Vagina (tissue), 2 donors: ENCODE data around the gene BAZ2B. TPM values are rescaled to one million over a fixed set of nuclear protein-coding genes. Genes with fewer than 3 reads are reported as not detected.

ENCODE experiments used
- DNase-seq, 2 donors: peaks; one replicate each; pipeline ENCODE4 v3.0.0-alpha.2; 2017; ENCODE audit errors: extremely low spot score in 2 of 2
- H3K27ac ChIP-seq: fragments of 200-600 bp; sonication (generic); one replicate; pipeline ENCODE4 v1.5.1; 2019
- H3K27me3 ChIP-seq: fragments of 200-600 bp; sonication (generic); one replicate; pipeline ENCODE4 v1.5.1; 2019
- H3K36me3 ChIP-seq, 2 donors: fragments of 200-600 bp; sonication (generic); one replicate each; pipeline ENCODE4 v1.5.1; 2017 to 2019
- H3K4me1 ChIP-seq: fragments of 200-600 bp; sonication (generic); one replicate; pipeline ENCODE4 v1.5.1; 2019
- H3K4me3 ChIP-seq, 2 donors: fragments of 200-600 bp; sonication (generic); 1 replicate in 1 of 2; 2 replicates in 1 of 2; pipeline ENCODE4 v1.5.1; 2016 to 2019
- H3K9me3 ChIP-seq: fragments of 200-600 bp; sonication (generic); one replicate; pipeline ENCODE4 v1.5.1; 2019
- POLR2A ChIP-seq, 2 donors: fragments of 450-650 bp; IDR thresholded peaks; one replicate each; pipeline ENCODE4 v1.6.1; 2017; ENCODE audit warnings: antibody characterized with exemption in 2 of 2, mild to moderate bottlenecking in 2 of 2, moderate library complexity in 2 of 2
- POLR2AphosphoS5 ChIP-seq, 2 donors: sonication (generic); formaldehyde crosslinking; IDR thresholded peaks; one replicate each; pipeline ENCODE4 v1.9.0; 2017; ENCODE audit warnings: antibody characterized with exemption in 2 of 2, mild to moderate bottlenecking in 2 of 2, low read depth in 1 of 2; ENCODE audit not compliant: insufficient read depth in 1 of 2
- intact Hi-C: fragments of 100-400 bp; cut with DNase I; formaldehyde crosslinking; loops from one replicate; pipeline ENCODE4 v1.15.1; 2023
- total RNA-seq: library from RNA; depleted of rRNA; stranded (reverse); fragments of >200 nt; gene quantifications from one replicate; pipeline ENCODE4 v1.2.3, GENCODE V29; 2016
- TF ChIP-seq, protein P1 (sequence below), 3 experiments: fragments of 450-650 bp in 2 of 3; fragments of 200-600 bp in 1 of 3; sonication (generic) in 1 of 3; IDR thresholded peaks; one replicate each; pipeline ENCODE4 v1.5.1; 2017 to 2019; ENCODE audit warnings: antibody characterized with exemption in 3 of 3, mild to moderate bottlenecking in 2 of 3, moderate library complexity in 2 of 3

BAZ2B gene
- total RNA-seq, 1 donor from 2014 or later: 90.6 TPM

DNA sequence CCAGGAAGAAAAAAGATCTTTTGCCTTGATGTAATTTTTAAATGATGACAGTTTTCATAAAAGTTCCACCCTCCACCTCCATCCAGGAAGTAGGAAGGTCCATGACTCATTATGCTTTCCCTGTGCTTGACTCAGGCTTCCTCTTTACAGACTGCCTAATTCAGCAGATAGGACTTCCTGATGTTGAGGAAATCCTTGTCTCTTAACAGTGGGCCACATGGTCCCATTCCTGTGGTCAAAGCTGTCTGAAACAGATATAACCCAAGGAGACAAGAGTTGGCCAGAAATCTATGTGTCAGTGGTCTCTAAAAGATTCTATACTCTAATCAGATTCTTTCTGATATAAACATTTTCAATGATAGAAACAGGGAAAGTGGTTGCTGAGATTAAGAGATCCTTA, 119.1 kb downstream of the BAZ2B start:
- Histone ChIP-seq H3K36me3 (no peaks in the 10 kb centered on the region), H3K27ac (peak overlapping the region; percentile 4), H3K27me3 (no peaks in the 10 kb centered on the region), H3K4me1 (no peaks in the 10 kb centered on the region), H3K9me3 (no peaks in the 10 kb centered on the region), H3K4me3 (no peak overlapping the region)
- DNase-seq: no peak
- intact Hi-C loops: no loop called here
- TF ChIP-seq, protein P1, sequence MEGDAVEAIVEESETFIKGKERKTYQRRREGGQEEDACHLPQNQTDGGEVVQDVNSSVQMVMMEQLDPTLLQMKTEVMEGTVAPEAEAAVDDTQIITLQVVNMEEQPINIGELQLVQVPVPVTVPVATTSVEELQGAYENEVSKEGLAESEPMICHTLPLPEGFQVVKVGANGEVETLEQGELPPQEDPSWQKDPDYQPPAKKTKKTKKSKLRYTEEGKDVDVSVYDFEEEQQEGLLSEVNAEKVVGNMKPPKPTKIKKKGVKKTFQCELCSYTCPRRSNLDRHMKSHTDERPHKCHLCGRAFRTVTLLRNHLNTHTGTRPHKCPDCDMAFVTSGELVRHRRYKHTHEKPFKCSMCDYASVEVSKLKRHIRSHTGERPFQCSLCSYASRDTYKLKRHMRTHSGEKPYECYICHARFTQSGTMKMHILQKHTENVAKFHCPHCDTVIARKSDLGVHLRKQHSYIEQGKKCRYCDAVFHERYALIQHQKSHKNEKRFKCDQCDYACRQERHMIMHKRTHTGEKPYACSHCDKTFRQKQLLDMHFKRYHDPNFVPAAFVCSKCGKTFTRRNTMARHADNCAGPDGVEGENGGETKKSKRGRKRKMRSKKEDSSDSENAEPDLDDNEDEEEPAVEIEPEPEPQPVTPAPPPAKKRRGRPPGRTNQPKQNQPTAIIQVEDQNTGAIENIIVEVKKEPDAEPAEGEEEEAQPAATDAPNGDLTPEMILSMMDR (IDR thresholded peaks at IDR 0.05): no peak
- TF ChIP-seq POLR2AphosphoS5 (IDR thresholded peaks at IDR 0.05; ENCODE audit: insufficient read depth in 1 of 2, low read depth in 1 of 2): peak in 1 of 2 donors; percentile 87

DNA sequence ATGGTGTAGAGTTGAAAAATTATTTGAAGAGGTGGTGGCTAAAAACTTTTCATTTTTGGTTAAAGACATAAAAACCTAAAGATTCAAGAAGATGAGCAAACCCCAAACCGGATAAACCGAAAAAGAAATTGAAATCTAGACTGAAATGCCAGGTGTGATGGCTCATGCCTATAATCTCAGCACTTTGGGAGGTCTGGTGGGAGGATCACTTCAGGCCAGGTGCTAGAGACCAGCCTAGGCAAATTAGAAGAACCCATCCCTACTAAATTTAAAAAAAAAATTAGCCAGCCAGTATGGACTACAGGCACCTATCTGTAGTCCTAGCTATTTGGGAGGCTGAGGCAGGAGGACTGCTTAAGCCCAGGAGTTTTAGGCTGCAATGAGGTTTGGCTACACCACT, 126.9 kb downstream of the BAZ2B start:
- Histone ChIP-seq H3K4me1 (no peaks in the 10 kb centered on the region), H3K9me3 (no peaks in the 10 kb centered on the region), H3K27ac (no peak overlapping the region), H3K4me3 (no peak overlapping the region), H3K27me3 (no peaks in the 10 kb centered on the region), H3K36me3 (no peaks in the 10 kb centered on the region)
- TF ChIP-seq POLR2AphosphoS5 (IDR thresholded peaks at IDR 0.05; ENCODE audit: insufficient read depth in 1 of 2, low read depth in 1 of 2) (no peak), POLR2A (IDR thresholded peaks at IDR 0.05) (no peak)
- TF ChIP-seq, protein P1 (IDR thresholded peaks at IDR 0.05): no peak
- intact Hi-C loops: no loop called here
- DNase-seq: no peak

DNA sequence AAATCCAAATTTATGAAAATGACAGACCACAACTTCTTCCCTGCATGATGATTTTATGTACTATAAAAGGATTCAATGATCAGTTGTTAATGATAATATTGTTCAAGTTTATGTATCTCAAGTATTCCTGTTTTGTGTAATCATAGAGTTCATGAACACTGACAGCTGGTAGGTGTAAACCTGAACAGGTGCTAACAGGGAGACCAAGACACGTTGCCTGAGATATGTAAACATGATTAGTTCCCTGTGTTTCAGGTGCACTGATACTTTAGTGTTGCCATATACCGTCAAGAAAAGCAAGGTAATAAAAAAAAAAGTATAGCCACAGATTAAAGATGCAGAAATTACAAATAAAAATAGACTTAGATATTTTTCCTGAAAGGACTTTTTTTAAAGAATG, 131.8 kb downstream of the BAZ2B start:
- Histone ChIP-seq H3K4me1 (no peaks in the 10 kb centered on the region), H3K9me3 (no peaks in the 10 kb centered on the region), H3K4me3 (no peak overlapping the region), H3K27ac (no peak overlapping the region), H3K27me3 (no peaks in the 10 kb centered on the region), H3K36me3 (no peaks in the 10 kb centered on the region)
- intact Hi-C loops: no loop called here
- TF ChIP-seq, protein P1 (IDR thresholded peaks at IDR 0.05): no peak
- no peak for TF ChIP-seq POLR2AphosphoS5 (IDR thresholded peaks at IDR 0.05; ENCODE audit: insufficient read depth in 1 of 2, low read depth in 1 of 2)
- TF ChIP-seq POLR2A (IDR thresholded peaks at IDR 0.05): no peak
- no peak for DNase-seq

DNA sequence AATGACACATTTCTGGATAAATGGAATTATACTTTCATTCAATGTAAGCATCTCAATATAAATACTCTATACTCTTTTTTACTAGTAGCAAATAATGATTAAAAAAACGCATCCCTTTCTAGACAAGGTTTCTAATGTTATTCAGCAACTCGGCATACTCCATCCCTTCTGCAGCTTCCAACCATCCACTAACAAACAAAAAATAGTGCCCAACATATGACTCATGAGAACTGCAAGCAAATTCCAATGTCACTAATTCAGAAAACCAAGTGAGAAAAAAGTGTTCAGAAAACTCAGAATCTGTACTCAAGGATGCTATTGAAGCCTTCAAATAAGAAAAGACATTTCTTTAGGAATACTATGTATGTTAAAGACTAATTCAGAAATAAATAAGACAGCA, 140.0 kb downstream of the BAZ2B start:
- H3K9me3 ChIP-seq: no peaks in the 10 kb centered on the region
- H3K36me3 ChIP-seq: peaks cover 0 to 16% of the 10 kb centered on the region in 2 donors
- no peak for DNase-seq
- H3K4me3 ChIP-seq: no peak overlapping the region
- TF ChIP-seq POLR2A (IDR thresholded peaks at IDR 0.05) (no peak), POLR2AphosphoS5 (IDR thresholded peaks at IDR 0.05; ENCODE audit: insufficient read depth in 1 of 2, low read depth in 1 of 2) (no peak)
- TF ChIP-seq, protein P1 (IDR thresholded peaks at IDR 0.05): no peak
- H3K27me3 ChIP-seq: no peaks in the 10 kb centered on the region
- H3K27ac ChIP-seq: no peak overlapping the region
- intact Hi-C loops: no loop called here
- H3K4me1 ChIP-seq: no peaks in the 10 kb centered on the region

DNA sequence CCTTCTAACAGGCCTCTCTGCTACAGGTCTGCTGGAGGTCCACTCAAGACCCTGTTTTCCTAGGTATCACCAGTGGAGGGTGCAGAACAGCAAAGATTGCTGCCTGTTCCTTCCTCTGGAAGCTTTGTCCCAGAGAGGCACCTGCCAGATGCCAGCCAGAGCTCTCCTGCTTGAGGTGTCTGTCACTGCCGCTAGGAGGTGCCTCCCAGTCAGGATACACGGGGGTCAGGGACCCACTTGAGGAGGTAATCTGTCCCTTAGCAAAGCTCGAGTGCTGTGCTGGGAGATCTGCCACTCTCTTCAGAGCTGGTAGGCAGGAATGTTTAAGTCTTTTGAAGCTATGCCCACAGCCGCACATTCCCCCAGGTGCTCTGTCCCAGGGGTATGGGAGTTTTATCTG, 140.6 kb downstream of the BAZ2B start:
- Histone ChIP-seq H3K27ac (no peak overlapping the region), H3K9me3 (no peaks in the 10 kb centered on the region), H3K36me3 (peaks cover 0 to 16% of the 10 kb centered on the region in 2 donors), H3K4me3 (no peak overlapping the region), H3K4me1 (no peaks in the 10 kb centered on the region), H3K27me3 (no peaks in the 10 kb centered on the region)
- no peak for DNase-seq
- TF ChIP-seq POLR2A (IDR thresholded peaks at IDR 0.05) (no peak), POLR2AphosphoS5 (IDR thresholded peaks at IDR 0.05; ENCODE audit: insufficient read depth in 1 of 2, low read depth in 1 of 2) (no peak)
- TF ChIP-seq, protein P1 (IDR thresholded peaks at IDR 0.05): no peak
- intact Hi-C loops: no loop called here
